Breast epithelium (tissue), 3 donors: ENCODE measurements around the gene CLEC9A.

ENCODE experiments used
- CTCF ChIP-seq, 3 donors: fragments of 450-650 bp; IDR thresholded peaks; one replicate each; pipeline ENCODE4 v1.5.1; 2016 to 2017; ENCODE audit warnings: antibody characterized with exemption in 3 of 3, mild to moderate bottlenecking in 3 of 3, moderate library complexity in 3 of 3
- POLR2A ChIP-seq: fragments of 450-650 bp; IDR thresholded peaks from one replicate; pipeline ENCODE4 v1.6.1; 2016; ENCODE audit warnings: antibody characterized with exemption, mild to moderate bottlenecking, moderate library complexity

- TF ChIP-seq CTCF (IDR thresholded peaks at IDR 0.05), result no peak
- TF ChIP-seq POLR2A, result no peak
Measured at GRCh38 chr12:10015450-10015849, 15.0 kb upstream of the CLEC9A start.
